Central memory CD8-positive, alpha-beta T cell (primary cell): Measurements from ENCODE around the gene BBX.

Source experiments
- ATAC-seq: fragments of 150-1000 bp; cut with Tn5 transposase; replicated peaks from 2 replicates; pipeline ENCODE4 v1.10.0; 2022; ENCODE audit warnings: mild to moderate bottlenecking, moderate FRiP score, moderate number of reproducible peaks; ENCODE audit not compliant: poor library complexity, severe bottlenecking; ENCODE audit errors: extremely low read depth
- DNase-seq, 2 donors: peaks; one replicate each; pipeline ENCODE4 v3.0.0; 2021; ENCODE audit warnings: low spot score in 2 of 2
- H3K27ac Mint-ChIP-seq: one replicate; pipeline ENCODE4 v1.8.0; 2022; ENCODE audit warnings: low read depth, mild to moderate bottlenecking, moderate library complexity, mixed read lengths
- H3K27me3 Mint-ChIP-seq: one replicate; pipeline ENCODE4 v1.8.0; 2022; ENCODE audit warnings: mixed read lengths
- H3K36me3 Mint-ChIP-seq: one replicate; pipeline ENCODE4 v1.8.0; 2022; ENCODE audit warnings: mild to moderate bottlenecking, moderate library complexity, mixed read lengths; ENCODE audit not compliant: insufficient read depth
- H3K4me1 Mint-ChIP-seq: one replicate; pipeline ENCODE4 v1.8.0; 2022; ENCODE audit warnings: mixed read lengths
- H3K4me3 Mint-ChIP-seq: one replicate; pipeline ENCODE4 v1.8.0; 2022; ENCODE audit warnings: mild to moderate bottlenecking, moderate library complexity, mixed read lengths
- H3K9me3 Mint-ChIP-seq: one replicate; pipeline ENCODE4 v1.8.0; 2022; ENCODE audit warnings: mixed read lengths

BBX gene

DNA sequence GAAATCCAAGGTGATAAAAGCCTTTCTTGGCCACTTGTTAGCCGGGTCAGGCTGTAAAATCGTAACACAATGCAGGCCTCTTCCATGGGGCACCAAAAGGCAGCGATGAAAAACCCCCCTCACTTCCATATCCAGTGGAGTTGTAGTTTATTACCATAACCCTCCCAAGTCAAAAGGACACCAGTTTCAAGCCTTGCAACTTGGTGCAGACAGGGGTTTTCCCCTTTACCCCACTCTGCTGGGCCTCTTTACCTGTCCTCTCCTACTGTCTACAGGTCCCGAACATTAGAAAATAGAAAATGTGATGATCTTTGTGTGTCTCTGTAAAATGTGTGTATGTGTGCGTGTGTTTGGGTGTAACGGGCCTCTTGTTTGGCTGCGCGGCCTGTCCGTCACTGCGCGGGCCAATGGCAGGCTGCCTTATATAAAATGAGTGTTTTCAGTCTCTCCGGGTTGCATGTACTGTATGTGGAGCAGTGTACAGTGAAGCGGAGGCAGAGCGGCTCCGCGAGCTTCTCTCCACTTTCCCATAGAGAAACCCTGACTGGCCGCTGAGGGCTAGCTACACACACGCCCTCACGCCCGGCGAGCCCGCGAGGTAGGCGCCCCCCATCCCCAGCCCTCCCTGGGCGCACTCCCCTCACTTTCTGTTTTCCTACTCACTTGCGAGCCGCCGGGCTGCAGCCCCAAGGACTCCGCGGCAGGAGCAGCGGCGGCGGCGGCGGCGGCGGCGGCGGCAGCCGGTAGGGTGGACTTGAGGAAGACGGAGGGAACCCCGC lies at the start of gene BBX:
Gene BBX (plus strand): TSS at position 453 of the 779 bp plus-strand sequence. CDS start 187,499 bp downstream, outside the sequence.
- ATAC-seq (peak; percentile 91), DNase-seq (peak; percentile 96 to 98)
- Mint-ChIP-seq H3K9me3 (no peaks in the 10 kb centered on the region), H3K27ac (peak within 1 kb of the TSS; percentile 94), H3K36me3 (peaks cover 17% of the 10 kb centered on the region), H3K4me3 (peak within 1 kb of the TSS; percentile 94), H3K4me1 (peaks cover 28% of the 10 kb centered on the region), H3K27me3 (peaks cover 3% of the 10 kb centered on the region)

DNA sequence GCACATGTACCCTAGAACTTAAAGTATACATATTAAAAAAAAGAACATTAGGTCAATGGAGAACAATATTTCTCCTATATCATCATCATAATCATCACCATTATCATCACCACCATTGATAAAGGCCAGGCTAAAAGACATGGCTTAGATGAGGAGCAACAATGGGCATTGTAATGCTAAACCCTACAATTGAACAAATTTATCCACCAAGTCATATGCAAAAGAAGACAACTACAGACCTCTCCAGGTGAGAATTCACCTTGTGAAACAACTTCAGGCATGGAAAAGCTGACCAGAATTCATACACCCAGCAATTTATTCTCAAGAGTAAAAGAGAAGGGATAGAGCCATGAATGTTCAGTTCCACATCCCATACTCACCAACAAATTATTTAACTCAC lies 46.3 kb upstream of the BBX start:
- Mint-ChIP-seq H3K9me3 (peaks cover 15% of the 10 kb centered on the region), H3K27ac (no peak overlapping the region), H3K27me3 (peaks cover 58% of the 10 kb centered on the region), H3K4me1 (no peaks in the 10 kb centered on the region), H3K4me3 (no peak overlapping the region), H3K36me3 (peaks cover 2% of the 10 kb centered on the region)
- DNase-seq (no peak), ATAC-seq (no peak)

GRCh38 chr3:107487490-107487889 lies 35.3 kb upstream of the BBX start:
- ATAC-seq (no peak), DNase-seq (no peak)
- no peak overlapping the region for H3K4me3 Mint-ChIP-seq
- no peaks in the 10 kb centered on the region for H3K9me3 Mint-ChIP-seq
- H3K27me3 Mint-ChIP-seq, result peaks cover 8% of the 10 kb centered on the region
- H3K36me3 Mint-ChIP-seq, result no peaks in the 10 kb centered on the region
- no peaks in the 10 kb centered on the region for H3K4me1 Mint-ChIP-seq
- H3K27ac Mint-ChIP-seq, result no peak overlapping the region

GRCh38 chr3:107488942-107489341 lies 33.8 kb upstream of the BBX start:
- no peak overlapping the region for H3K4me3 Mint-ChIP-seq
- H3K27me3 Mint-ChIP-seq, result peaks cover 18% of the 10 kb centered on the region
- H3K36me3 Mint-ChIP-seq, result no peaks in the 10 kb centered on the region
- DNase-seq, result no peak
- H3K4me1 Mint-ChIP-seq, result no peaks in the 10 kb centered on the region
- no peak for ATAC-seq
- H3K27ac Mint-ChIP-seq, result no peak overlapping the region
- no peaks in the 10 kb centered on the region for H3K9me3 Mint-ChIP-seq

DNA sequence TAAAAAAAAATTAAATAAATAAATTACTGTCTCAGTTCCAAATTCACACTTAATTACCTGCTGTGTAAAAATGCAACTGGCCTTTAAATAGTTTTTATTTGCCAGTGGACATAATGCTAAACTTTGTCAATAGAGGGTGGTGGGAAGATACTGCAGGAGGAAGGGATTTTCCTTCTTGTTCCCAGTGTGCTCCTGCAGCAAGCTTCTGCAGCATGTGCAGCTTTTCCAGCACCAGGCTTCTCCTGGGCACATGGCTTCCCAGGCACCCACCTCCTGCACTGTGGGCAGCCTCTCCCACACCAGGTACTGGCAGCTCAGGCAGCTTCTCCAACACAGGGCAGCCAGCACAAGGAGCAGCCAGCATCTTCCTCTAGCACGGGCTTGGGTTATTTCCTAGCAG lies 29.6 kb upstream of the BBX start:
- Mint-ChIP-seq H3K9me3 (no peaks in the 10 kb centered on the region), H3K36me3 (no peaks in the 10 kb centered on the region)
- no peak for ATAC-seq

DNA sequence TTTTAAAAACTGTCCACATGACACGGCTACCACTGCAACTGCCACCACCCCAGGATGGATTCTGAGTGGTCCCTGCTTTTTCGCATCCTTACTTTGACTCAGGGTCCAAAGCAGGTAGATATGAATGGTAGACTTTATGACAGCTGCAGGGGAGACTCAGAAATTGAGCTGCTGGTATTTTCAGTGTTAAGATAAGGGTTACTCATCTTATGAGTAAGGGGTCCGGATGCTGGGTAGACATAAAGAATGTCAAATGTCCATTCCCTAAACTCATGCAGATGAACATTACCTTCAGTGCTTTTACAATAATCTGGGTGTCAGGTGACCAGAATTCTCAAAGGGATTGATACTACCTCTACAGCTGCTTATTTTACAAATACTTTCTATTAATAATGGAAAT lies 25.9 kb upstream of the BBX start:
- peaks cover 8% of the 10 kb centered on the region for H3K4me1 Mint-ChIP-seq
- H3K27ac Mint-ChIP-seq, result no peak overlapping the region
- H3K9me3 Mint-ChIP-seq, result no peaks in the 10 kb centered on the region
- no peak overlapping the region for H3K4me3 Mint-ChIP-seq
- H3K36me3 Mint-ChIP-seq, result peaks cover 1% of the 10 kb centered on the region
- no peak for ATAC-seq
- no peak for DNase-seq
- peaks cover 19% of the 10 kb centered on the region for H3K27me3 Mint-ChIP-seq

More for the DNA sequence above, 29.6 kb upstream of the BBX start:
- Mint-ChIP-seq H3K4me1 (peaks cover 8% of the 10 kb centered on the region), H3K4me3 (no peak overlapping the region), H3K27ac (no peak overlapping the region), H3K27me3 (peaks cover 21% of the 10 kb centered on the region)
- no peak for DNase-seq

GRCh38 chr3:107498646-107499045 lies 24.1 kb upstream of the BBX start:
- Mint-ChIP-seq H3K27me3 (peaks cover 5% of the 10 kb centered on the region), H3K4me3 (no peak overlapping the region), H3K9me3 (no peaks in the 10 kb centered on the region), H3K4me1 (peaks cover 8% of the 10 kb centered on the region), H3K27ac (no peak overlapping the region), H3K36me3 (peaks cover 1% of the 10 kb centered on the region)
- DNase-seq, result no peak
- ATAC-seq, result no peak

GRCh38 chr3:107506458-107506857 lies 16.3 kb upstream of the BBX start:
- H3K27me3 Mint-ChIP-seq, result peaks cover 28% of the 10 kb centered on the region
- no peaks in the 10 kb centered on the region for H3K36me3 Mint-ChIP-seq
- no peak overlapping the region for H3K27ac Mint-ChIP-seq
- DNase-seq, result no peak
- no peaks in the 10 kb centered on the region for H3K9me3 Mint-ChIP-seq
- no peak for ATAC-seq
- H3K4me1 Mint-ChIP-seq, result no peaks in the 10 kb centered on the region
- H3K4me3 Mint-ChIP-seq, result no peak overlapping the region

- ATAC-seq (no peak), DNase-seq (no peak)
- Mint-ChIP-seq H3K27ac (no peak overlapping the region), H3K36me3 (no peaks in the 10 kb centered on the region), H3K4me1 (no peaks in the 10 kb centered on the region), H3K4me3 (no peak overlapping the region), H3K27me3 (peaks cover 40% of the 10 kb centered on the region), H3K9me3 (no peaks in the 10 kb centered on the region)
Measured at GRCh38 chr3:107508331-107508730, 14.4 kb upstream of the BBX start.

DNA sequence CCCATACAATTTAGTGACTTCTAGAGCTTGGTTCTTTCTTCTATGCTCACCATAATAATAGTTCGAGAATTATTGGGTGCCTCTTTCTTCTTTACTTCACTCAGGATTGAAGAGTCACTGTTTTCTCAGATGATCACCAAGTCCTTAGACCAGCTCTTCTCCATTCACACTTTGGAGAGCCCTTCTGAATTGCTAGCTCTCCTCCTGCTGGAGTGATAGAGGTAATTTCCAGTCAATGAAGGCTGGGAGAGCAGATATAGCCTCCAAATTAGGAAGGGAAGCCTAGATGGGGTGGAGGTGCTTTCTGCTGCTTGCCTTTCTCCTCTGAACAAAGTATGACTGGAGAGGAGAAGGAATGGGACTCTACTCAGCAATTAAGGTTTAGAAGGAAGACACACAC lies 10.7 kb upstream of the BBX start:
- H3K27me3 Mint-ChIP-seq, result peaks cover 78% of the 10 kb centered on the region
- DNase-seq, result no peak
- ATAC-seq, result no peak
- H3K4me1 Mint-ChIP-seq, result no peaks in the 10 kb centered on the region
- no peak overlapping the region for H3K27ac Mint-ChIP-seq
- H3K36me3 Mint-ChIP-seq, result no peaks in the 10 kb centered on the region
- H3K9me3 Mint-ChIP-seq, result no peaks in the 10 kb centered on the region
- no peak overlapping the region for H3K4me3 Mint-ChIP-seq

- Mint-ChIP-seq H3K27ac (no peak overlapping the region), H3K36me3 (no peaks in the 10 kb centered on the region), H3K4me1 (no peaks in the 10 kb centered on the region), H3K9me3 (no peaks in the 10 kb centered on the region), H3K4me3 (no peak overlapping the region), H3K27me3 (peaks cover 68% of the 10 kb centered on the region)
- no peak for DNase-seq
- no peak for ATAC-seq
Measured at GRCh38 chr3:107514453-107514852, 8.3 kb upstream of the BBX start.

DNA sequence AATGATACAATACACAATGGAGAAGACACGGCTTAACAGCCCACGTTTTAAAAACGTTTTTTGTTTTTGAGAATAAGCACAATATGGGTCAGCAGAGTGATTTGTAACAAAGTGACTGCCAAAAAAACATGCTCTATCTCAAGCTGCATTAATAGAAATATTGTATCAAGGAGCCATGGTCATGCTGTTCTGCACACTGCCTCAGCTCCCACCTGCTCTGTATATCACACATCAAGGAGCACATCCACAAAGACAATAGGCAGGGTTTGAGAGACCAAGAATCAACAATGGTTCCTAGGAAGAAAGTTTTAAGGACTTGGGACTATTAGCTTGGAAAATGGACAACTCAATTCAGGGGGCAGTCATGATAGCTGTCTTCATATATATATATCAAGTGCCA lies 6.3 kb upstream of the BBX start:
- H3K4me1 Mint-ChIP-seq, result no peaks in the 10 kb centered on the region
- no peak overlapping the region for H3K27ac Mint-ChIP-seq
- peaks cover 58% of the 10 kb centered on the region for H3K27me3 Mint-ChIP-seq
- H3K4me3 Mint-ChIP-seq, result no peak overlapping the region
- H3K9me3 Mint-ChIP-seq, result no peaks in the 10 kb centered on the region
- DNase-seq, result no peak
- H3K36me3 Mint-ChIP-seq, result no peaks in the 10 kb centered on the region
- no peak for ATAC-seq

DNA sequence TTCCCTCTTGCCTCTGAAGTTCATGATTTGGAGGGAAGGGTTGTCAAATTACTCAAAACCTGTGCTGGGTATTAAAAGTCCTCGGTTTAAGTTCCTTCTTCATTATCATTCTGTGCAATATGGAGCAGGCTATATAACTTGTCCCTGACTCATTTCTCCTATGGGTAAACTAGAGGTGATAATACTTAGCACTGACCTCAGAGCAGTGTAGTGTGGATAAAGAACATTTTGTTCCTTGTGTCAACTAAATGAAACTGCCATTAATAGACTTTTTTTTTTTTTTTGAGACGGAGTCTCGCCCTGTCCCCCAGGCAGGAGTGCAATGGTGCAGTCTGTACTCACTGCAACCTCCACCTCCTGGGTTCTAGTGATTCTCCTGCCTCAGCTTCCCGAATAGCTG lies 2.2 kb upstream of the BBX start:
- Mint-ChIP-seq H3K27me3 (peaks cover 24% of the 10 kb centered on the region), H3K36me3 (peaks cover 10% of the 10 kb centered on the region), H3K4me3 (no peak overlapping the region), H3K9me3 (no peaks in the 10 kb centered on the region), H3K4me1 (peaks cover 10% of the 10 kb centered on the region), H3K27ac (no peak overlapping the region)
- ATAC-seq (no peak), DNase-seq (no peak)
